A204.1 (cell line): ENCODE measurements around the gene OR2G3.
A peak's percentile ranks its signal among the peaks of the same experiment; 100 is the strongest.

Source experiments
- FAIRE-seq: peaks from 2 replicates; lab custom pipeline; 2012; peaks lifted over from hg19 to GRCh38; lab: Jason Lieb, UNC

Gene OR2G3

GRCh38 chr1:247605286-247605685 is at the start of gene OR2G3:
OR2G3 (plus strand) TSS chr1:247605586; CDS start chr1:247605586, 0 bp downstream.
- FAIRE-seq, result no peak

DNA sequence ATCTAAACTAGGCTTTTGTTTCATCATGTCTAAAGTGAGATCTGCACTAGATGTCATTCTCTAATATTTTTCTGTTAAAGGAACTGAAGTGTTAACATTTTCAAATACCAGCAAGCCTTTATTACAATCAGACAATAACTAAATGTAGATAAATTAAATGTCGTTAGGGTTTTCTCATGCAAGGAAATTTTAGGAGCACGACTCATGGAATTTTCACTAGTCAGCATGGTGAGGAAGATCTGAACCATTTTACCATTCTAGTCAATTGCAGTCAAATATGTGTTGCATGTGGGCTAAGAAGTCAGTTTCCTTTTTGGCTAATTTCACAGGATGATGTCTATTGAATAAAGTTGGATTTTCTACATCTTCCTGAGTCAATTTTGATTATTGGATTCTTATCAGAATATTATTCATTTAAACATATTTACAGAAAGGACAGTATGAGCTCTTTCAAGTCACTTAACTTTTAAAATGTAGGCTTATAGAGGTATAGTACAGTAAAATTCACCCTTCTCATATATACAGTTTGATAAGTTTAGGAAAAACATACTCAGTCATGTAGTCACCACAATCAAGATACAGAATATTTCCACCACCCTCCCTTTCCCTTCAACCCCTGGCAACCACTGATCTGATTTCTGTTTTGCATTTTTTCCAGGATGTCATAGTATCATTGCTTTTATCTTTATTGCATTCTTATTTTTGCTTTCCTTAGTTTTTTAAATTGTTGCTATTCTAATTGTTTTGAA is 47.3 kb upstream of the OR2G3 start:
- FAIRE-seq, result no peak

DNA sequence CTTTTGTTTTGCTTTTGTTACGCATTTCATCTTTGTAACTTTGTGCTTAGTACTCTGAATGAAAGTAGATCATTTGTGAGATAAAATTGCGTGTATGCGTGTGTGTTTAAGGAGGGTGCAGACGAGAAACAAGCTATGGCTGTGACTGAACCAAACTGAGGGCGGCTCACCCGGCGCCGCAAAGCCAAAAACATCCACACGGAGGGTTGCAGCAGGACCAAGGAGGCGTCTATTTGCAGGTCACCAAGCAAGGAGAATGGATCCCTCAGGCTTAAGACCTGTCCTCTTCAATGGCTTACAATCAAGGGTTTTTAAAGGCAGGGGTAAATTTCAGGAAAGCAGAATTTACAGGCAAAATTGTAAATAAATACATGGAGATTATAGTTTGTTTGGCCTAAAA is 43.7 kb upstream of the OR2G3 start:
- no peak for FAIRE-seq

DNA sequence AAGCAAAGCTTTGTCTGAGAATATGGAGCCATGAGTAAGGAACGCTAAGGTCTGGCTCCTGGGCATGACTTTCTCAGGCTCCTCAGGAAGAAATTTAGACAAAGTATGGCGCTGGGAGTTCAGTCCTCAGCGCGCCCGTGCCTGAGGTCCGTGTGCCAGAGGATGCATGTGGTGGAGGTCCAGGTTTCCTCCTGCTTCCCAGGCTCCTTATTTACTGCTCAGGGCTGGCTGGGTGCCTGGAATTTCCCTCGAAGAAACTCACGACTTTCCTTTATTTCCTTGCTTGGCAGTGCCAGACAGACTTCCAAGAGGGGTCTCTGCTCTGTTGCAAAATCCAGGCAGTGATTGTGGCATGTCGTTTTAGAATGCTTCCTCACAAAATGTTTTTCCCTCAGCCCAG is 43.2 kb upstream of the OR2G3 start:
- FAIRE-seq, result no peak

- FAIRE-seq, result no peak
Measured at GRCh38 chr1:247574236-247574635, 31.1 kb upstream of the OR2G3 start.

- FAIRE-seq, result no peak
Measured at GRCh38 chr1:247574664-247575063, 30.7 kb upstream of the OR2G3 start.

DNA sequence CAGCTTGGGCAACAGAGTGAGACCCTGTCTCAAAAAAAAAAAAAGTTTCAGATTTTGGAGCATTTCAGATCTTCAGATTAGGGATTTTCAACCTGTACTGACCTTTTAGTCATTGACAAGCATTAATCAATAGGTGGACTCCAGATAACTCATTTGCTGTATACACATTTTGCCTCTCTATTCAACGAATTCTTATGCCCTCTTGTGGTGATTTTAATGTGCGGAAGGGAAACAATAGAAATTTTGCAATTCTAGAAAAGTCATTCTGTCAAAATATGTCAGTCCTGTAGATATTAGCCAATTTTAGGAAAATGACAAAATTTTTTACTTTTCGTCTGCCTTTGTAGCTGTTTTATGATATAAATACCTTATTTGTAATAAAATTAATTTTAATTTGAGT is 28.9 kb upstream of the OR2G3 start:
- peak; percentile 47 for FAIRE-seq

DNA sequence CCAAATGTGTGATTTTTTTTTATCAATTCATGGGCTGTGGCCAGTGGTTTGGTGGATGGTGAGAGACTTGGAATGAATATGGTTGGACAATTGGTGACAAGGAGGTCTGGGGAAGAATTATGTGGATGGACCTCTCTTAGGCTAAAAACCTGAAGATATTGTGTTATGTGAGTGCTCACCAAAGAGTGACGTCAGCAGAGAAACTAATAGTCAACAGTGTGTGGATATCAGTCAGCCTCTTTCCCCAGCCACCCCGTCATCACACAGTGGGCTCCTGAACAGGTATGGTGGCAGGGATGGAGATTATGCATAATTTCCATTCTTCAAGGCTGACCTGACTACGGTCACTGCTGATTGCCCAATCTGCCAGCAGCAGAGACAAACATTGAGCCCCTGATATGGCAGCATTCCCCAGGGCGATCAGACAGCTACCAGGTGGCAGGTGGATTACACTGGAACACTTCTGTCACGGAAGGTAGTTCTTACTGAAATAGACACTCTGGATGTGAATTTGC is 26.4 kb upstream of the OR2G3 start:
- no peak for FAIRE-seq

DNA sequence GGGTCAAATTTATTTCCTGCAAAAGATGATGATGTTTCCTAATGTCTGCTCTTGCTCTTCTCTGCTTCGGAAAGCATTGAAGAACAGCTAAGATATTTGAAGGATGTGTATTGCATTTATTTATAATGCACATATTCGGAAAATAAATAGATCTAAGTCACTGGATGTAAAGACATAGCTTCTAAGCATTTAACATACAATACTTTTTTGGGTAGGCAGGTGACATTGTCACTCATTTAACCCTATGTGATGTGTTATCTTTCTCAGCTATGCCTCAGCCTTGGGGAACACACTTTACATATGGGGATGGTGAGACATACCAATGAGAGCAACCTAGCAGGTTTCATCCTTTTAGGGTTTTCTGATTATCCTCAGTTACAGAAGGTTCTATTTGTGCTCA is 17.3 kb upstream of the OR2G3 start, which contains the start of gene OR2G2:
Gene OR2G2, plus strand, starts transcription at position 301 of the 400 bp plus-strand sequence. Its CDS starts 0 bp downstream, at position 301.
- no peak for FAIRE-seq

DNA sequence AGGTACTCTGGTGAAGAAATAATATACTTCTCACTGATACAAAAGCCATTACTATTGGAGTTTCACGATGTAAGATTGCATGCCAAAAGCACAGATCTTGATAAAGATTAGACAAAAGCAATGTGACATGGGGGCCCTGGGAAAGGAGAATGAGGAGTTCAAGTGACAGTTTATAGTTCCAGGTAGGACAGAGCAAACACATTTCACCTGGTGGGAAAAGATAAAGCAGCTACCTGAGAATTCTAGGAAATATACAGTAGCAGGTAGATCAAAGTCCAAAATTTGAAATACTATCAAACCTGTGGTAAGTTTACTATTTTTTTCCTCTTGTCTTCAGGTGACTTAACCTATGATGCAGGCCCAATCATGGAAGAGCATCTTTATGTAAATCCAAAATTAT is 8.0 kb downstream of the OR2G3 start:
- no peak for FAIRE-seq

DNA sequence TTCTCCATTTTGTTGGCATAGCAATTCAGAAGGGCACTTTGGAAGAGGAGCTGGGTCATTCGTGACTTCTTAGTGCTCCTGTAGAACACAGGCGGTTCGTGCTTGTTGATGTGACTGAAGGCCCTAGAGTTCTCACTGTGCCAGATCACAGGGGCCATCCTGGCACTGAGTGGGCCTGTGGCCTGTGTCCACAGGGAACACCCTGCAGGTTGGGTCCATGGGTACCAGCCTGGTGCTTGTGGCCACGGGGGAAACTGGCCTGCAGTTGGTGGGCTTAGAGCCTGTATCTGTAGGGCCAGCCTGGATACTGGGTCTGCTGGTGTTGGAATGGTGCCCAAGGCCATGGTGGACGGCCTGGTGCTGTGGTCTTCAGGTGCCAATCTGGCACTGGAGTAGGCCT is 9.2 kb downstream of the OR2G3 start:
- FAIRE-seq, result no peak

- FAIRE-seq, result no peak
Measured at GRCh38 chr1:247627951-247628350, 22.6 kb downstream of the OR2G3 start.

DNA sequence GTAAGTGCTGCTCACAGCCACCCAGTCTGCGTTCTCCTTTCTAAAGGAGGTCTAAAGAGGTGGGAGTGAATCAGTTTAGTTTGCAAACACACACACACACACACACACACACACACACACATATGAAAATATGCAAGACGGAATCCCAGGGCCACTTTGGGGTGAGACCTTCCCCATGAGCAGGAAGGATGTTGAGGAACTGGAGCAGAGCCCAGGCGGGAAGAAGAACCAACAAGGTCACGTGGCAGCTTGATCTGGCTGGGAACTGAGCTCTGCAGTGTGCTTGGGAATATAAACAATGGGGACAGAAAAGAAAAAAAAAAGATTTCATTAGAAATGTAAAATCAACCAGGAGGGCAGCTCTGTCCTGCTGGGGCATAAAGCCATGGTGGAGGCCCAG is 32.6 kb downstream of the OR2G3 start:
- no peak for FAIRE-seq

DNA sequence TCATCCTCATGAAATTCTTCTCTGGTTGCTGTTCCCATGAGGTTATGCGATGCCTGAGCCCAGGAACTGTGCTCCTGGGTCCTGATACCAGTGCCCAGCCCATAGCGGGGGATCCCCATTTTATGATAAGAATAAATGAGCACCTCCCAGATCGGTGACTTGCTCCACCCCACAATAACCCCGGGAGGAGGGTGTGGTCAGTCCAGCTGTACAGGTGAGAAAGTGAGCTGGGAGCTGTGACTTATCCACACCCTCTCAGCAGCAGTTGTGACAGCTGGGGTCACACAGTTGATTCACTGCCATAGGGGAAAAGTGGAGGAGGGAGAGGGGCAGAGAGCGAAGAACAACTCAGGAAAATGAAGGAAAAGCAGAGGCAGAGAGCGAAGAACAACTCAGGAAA is 33.4 kb downstream of the OR2G3 start:
- FAIRE-seq, result no peak

DNA sequence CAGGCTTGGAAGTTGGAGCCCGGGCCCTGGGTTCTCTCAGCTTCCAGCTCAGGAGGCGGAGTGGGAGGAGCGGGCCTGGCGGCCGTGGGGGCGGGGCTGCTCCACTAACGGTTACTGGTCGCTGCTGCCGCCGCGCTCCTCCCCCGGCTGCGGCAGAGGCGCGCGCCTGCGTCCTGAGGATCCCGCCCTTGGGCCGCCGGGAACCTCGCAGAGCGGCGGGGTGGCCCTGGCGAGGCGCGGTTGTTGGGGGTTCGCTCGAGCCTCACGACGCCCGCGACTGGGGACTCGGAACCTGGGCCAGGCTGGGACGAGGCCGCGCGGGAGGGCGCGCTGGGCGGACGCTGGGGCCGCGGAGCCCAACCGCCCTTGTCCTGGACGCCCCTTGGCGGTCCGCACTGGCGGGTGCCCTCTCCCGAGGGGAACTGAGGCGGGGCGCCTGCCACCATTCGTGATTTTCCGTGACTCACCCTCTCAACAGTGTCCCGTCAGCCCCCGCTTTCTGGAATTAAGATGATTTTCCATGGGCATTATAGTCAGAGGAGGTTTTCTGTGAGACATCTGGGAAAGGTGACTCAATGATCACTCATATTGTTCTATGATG is 34.1 kb downstream of the OR2G3 start:
- no peak for FAIRE-seq

DNA sequence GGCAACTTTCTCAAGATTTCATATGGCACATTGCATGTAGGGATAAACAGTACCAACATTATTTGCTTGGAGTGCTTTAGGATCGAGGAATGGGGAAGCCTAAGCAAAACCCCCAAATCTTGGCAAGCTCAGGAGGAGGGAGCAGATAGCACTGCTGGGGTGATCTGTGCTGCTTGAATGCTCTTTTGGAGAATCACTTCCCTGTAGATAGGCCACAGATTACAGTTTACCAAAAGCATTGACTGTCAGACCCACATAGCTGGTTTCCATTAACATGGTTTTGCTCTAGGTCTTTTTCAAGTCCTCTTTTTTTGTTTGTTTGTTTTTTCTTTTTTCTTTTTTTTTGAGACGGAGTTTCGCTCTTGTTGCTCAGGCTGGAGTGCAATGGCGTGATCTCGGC is 37.4 kb downstream of the OR2G3 start:
- no peak for FAIRE-seq

GRCh38 chr1:247646867-247647266 is 41.5 kb downstream of the OR2G3 start:
- no peak for FAIRE-seq

- no peak for FAIRE-seq
Measured at GRCh38 chr1:247647864-247648263, 42.5 kb downstream of the OR2G3 start.

GRCh38 chr1:247653040-247653439 is 47.7 kb downstream of the OR2G3 start:
- FAIRE-seq, result no peak
